Activated naive CD4-positive, alpha-beta T cell treated with anti-CD3 and anti-CD28 coated beads, Interleukin-2, amount 50 U/mL, for 24 hours (primary cell): ENCODE results near the gene BANF1.
A peak's percentile ranks its signal among the peaks of the same experiment; 100 is the strongest.
"Not testable (repeated sequence)": the region's sequence is repeated elsewhere in the genome, so short reads cannot be mapped to it uniquely, and the experiment has no call there.

Experiments used
- H3K27ac Mint-ChIP-seq: one replicate; pipeline ENCODE4 v1.8.0; 2021; ENCODE audit warnings: mild to moderate bottlenecking, mixed read lengths
- H3K27me3 Mint-ChIP-seq: one replicate; pipeline ENCODE4 v1.8.0; 2021; ENCODE audit warnings: mixed read lengths
- H3K36me3 Mint-ChIP-seq: one replicate; pipeline ENCODE4 v1.8.0; 2021; ENCODE audit warnings: mixed read lengths
- H3K4me1 Mint-ChIP-seq: one replicate; pipeline ENCODE4 v1.8.0; 2021; ENCODE audit warnings: mixed read lengths
- H3K4me3 Mint-ChIP-seq: one replicate; pipeline ENCODE4 v1.8.0; 2021; ENCODE audit warnings: mild to moderate bottlenecking, mixed read lengths
- H3K9me3 Mint-ChIP-seq: one replicate; pipeline ENCODE4 v1.8.0; 2021; ENCODE audit warnings: mixed read lengths

BANF1 gene

GRCh38 chr11:65992056-65992455 lies 10.2 kb upstream of the BANF1 start:
- Mint-ChIP-seq H3K9me3 (no peaks in the 10 kb centered on the region), H3K4me1 (peaks cover 6% of the 10 kb centered on the region), H3K27ac (peak overlapping the region; percentile 10), H3K36me3 (peaks cover 6% of the 10 kb centered on the region), H3K4me3 (no peak overlapping the region), H3K27me3 (no peaks in the 10 kb centered on the region)

GRCh38 chr11:65997286-65997685 lies 5.0 kb upstream of the BANF1 start:
- Mint-ChIP-seq H3K9me3 (no peaks in the 10 kb centered on the region), H3K36me3 (peaks cover 20% of the 10 kb centered on the region), H3K4me3 (peak overlapping the region; percentile 37), H3K4me1 (peaks cover 28% of the 10 kb centered on the region), H3K27ac (peak overlapping the region; percentile 43), H3K27me3 (no peaks in the 10 kb centered on the region)

GRCh38 chr11:66002648-66003225 lies 434 bp downstream of the BANF1 start:
- Mint-ChIP-seq H3K36me3 (peaks cover 14% of the 10 kb centered on the region), H3K27me3 (no peaks in the 10 kb centered on the region), H3K4me3 (peak overlapping the region; percentile 100), H3K27ac (peak overlapping the region; percentile 99), H3K4me1 (peaks cover 34% of the 10 kb centered on the region), H3K9me3 (no peaks in the 10 kb centered on the region)

GRCh38 chr11:66003291-66003690 lies 988 bp downstream of the BANF1 start:
- Mint-ChIP-seq H3K36me3 (peaks cover 12% of the 10 kb centered on the region), H3K9me3 (no peaks in the 10 kb centered on the region), H3K27ac (peak overlapping the region; percentile 84), H3K27me3 (no peaks in the 10 kb centered on the region), H3K4me1 (peaks cover 34% of the 10 kb centered on the region), H3K4me3 (peak overlapping the region; percentile 100)

GRCh38 chr11:66004186-66004585 lies 1.9 kb downstream of the BANF1 start:
- Mint-ChIP-seq H3K4me3 (peak overlapping the region; percentile 51), H3K36me3 (peaks cover 11% of the 10 kb centered on the region), H3K4me1 (peaks cover 33% of the 10 kb centered on the region), H3K9me3 (no peaks in the 10 kb centered on the region), H3K27me3 (no peaks in the 10 kb centered on the region), H3K27ac (peak overlapping the region; percentile 41)

- no peaks in the 10 kb centered on the region for H3K9me3 Mint-ChIP-seq
- H3K4me1 Mint-ChIP-seq, result peaks cover 16% of the 10 kb centered on the region
- H3K36me3 Mint-ChIP-seq, result peaks cover 7% of the 10 kb centered on the region
- H3K27ac Mint-ChIP-seq, result no peak overlapping the region
- H3K4me3 Mint-ChIP-seq, result no peak overlapping the region
- peaks cover 1% of the 10 kb centered on the region for H3K27me3 Mint-ChIP-seq
These were observed 4.0 kb downstream of the BANF1 start for GRCh38 chr11:66006134-66006890.

GRCh38 chr11:66006891-66007176 lies 4.5 kb downstream of the BANF1 start:
- peaks cover 11% of the 10 kb centered on the region for H3K4me1 Mint-ChIP-seq
- H3K27me3 Mint-ChIP-seq, result peaks cover 1% of the 10 kb centered on the region
- H3K4me3 Mint-ChIP-seq, result no peak overlapping the region
- H3K36me3 Mint-ChIP-seq, result peaks cover 6% of the 10 kb centered on the region
- no peaks in the 10 kb centered on the region for H3K9me3 Mint-ChIP-seq
- no peak overlapping the region for H3K27ac Mint-ChIP-seq

GRCh38 chr11:66007201-66007634 lies 4.9 kb downstream of the BANF1 start:
- peaks cover 1% of the 10 kb centered on the region for H3K27me3 Mint-ChIP-seq
- H3K4me1 Mint-ChIP-seq, result peaks cover 10% of the 10 kb centered on the region
- H3K36me3 Mint-ChIP-seq, result peaks cover 2% of the 10 kb centered on the region
- H3K27ac Mint-ChIP-seq, result no peak overlapping the region
- no peaks in the 10 kb centered on the region for H3K9me3 Mint-ChIP-seq
- no peak overlapping the region for H3K4me3 Mint-ChIP-seq

GRCh38 chr11:66008095-66008467 lies 5.8 kb downstream of the BANF1 start:
- Mint-ChIP-seq H3K27ac (no peak overlapping the region), H3K4me3 (no peak overlapping the region), H3K4me1 (peaks cover 5% of the 10 kb centered on the region), H3K36me3 (no peaks in the 10 kb centered on the region), H3K9me3 (no peaks in the 10 kb centered on the region), H3K27me3 (peaks cover 1% of the 10 kb centered on the region)

GRCh38 chr11:66008468-66009101 lies 6.3 kb downstream of the BANF1 start:
- H3K36me3 Mint-ChIP-seq, result no peaks in the 10 kb centered on the region
- no peak overlapping the region for H3K27ac Mint-ChIP-seq
- H3K4me1 Mint-ChIP-seq, result peaks cover under 1% of the 10 kb centered on the region
- no peaks in the 10 kb centered on the region for H3K9me3 Mint-ChIP-seq
- H3K4me3 Mint-ChIP-seq, result no peak overlapping the region
- peaks cover 1% of the 10 kb centered on the region for H3K27me3 Mint-ChIP-seq

GRCh38 chr11:66010036-66010435 lies 7.7 kb downstream of the BANF1 start:
- H3K27ac Mint-ChIP-seq, H3K4me1 Mint-ChIP-seq, H3K36me3 Mint-ChIP-seq, H3K9me3 Mint-ChIP-seq, H3K27me3 Mint-ChIP-seq: not testable (repeated sequence)
- H3K4me3 Mint-ChIP-seq, result peak overlapping the region; percentile 47

- H3K4me1 Mint-ChIP-seq, result no peaks in the 10 kb centered on the region
- no peaks in the 10 kb centered on the region for H3K9me3 Mint-ChIP-seq
- H3K4me3 Mint-ChIP-seq, result no peak overlapping the region
- H3K27ac Mint-ChIP-seq, result no peak overlapping the region
- H3K36me3 Mint-ChIP-seq, result no peaks in the 10 kb centered on the region
- H3K27me3 Mint-ChIP-seq, result peaks cover 2% of the 10 kb centered on the region
These were observed 9.0 kb downstream of the BANF1 start for GRCh38 chr11:66011239-66011784.

GRCh38 chr11:66011785-66012303 lies 9.5 kb downstream of the BANF1 start, which contains the start of gene CST6:
CST6 (plus strand) TSS chr11:66012008; CDS start chr11:66012045, 37 bp downstream.
- peaks cover 2% of the 10 kb centered on the region for H3K27me3 Mint-ChIP-seq
- H3K9me3 Mint-ChIP-seq, result no peaks in the 10 kb centered on the region
- H3K4me3 Mint-ChIP-seq, result no peak within 1 kb of the TSS
- H3K27ac Mint-ChIP-seq, result no peak within 1 kb of the TSS
- no peaks in the 10 kb centered on the region for H3K4me1 Mint-ChIP-seq
- no peaks in the 10 kb centered on the region for H3K36me3 Mint-ChIP-seq

GRCh38 chr11:66012371-66012945 lies 10.2 kb downstream of the BANF1 start:
- Mint-ChIP-seq H3K9me3 (no peaks in the 10 kb centered on the region), H3K27me3 (peaks cover 2% of the 10 kb centered on the region), H3K27ac (no peak overlapping the region), H3K36me3 (no peaks in the 10 kb centered on the region), H3K4me1 (peaks cover 4% of the 10 kb centered on the region), H3K4me3 (no peak overlapping the region)

GRCh38 chr11:66012946-66013761 lies 10.9 kb downstream of the BANF1 start:
- Mint-ChIP-seq H3K9me3 (no peaks in the 10 kb centered on the region), H3K4me3 (no peak overlapping the region), H3K27ac (no peak overlapping the region), H3K4me1 (peaks cover 8% of the 10 kb centered on the region), H3K36me3 (no peaks in the 10 kb centered on the region), H3K27me3 (peaks cover 2% of the 10 kb centered on the region)
